ENCODE measurements around the gene CA11. TPM values are rescaled to one million over a fixed set of nuclear protein-coding genes. Genes with fewer than 3 reads are reported as not detected.

CA11 gene
- total RNA-seq, 2 experiments from 2014 or later, result 11.1 to 13.0 TPM

- Mint-ChIP-seq H3K36me3 (ENCODE audit: low read depth) (peaks cover 11% of the 10 kb centered on the region), H3K4me1 (ENCODE audit: low read depth) (peaks cover 41% of the 10 kb centered on the region), H3K4me3 (no peak overlapping the region), H3K27me3 (no peaks in the 10 kb centered on the region), H3K9me3 (no peaks in the 10 kb centered on the region), H3K27ac (peak overlapping the region; percentile 71)
- ChIA-PET CTCF (no interaction called here), POLR2A (interaction anchor here (1.5 to 9.6 kb wide), 2 partner anchors 8 to 15 kb away, joined by 4 to 154 read pairs; partner anchors contain the start of genes FAM83E, RPL18 and SPHK2)
- no peak for TF ChIP-seq CTCF (IDR thresholded peaks at IDR 0.05)
- intact Hi-C loops (cut with micrococcal nuclease), result no loop called here
- DNase-seq (no peak), ATAC-seq (no peak)
These were observed 18.1 kb downstream of the CA11 start for GRCh38 chr19:48627865-48628314.

DNA sequence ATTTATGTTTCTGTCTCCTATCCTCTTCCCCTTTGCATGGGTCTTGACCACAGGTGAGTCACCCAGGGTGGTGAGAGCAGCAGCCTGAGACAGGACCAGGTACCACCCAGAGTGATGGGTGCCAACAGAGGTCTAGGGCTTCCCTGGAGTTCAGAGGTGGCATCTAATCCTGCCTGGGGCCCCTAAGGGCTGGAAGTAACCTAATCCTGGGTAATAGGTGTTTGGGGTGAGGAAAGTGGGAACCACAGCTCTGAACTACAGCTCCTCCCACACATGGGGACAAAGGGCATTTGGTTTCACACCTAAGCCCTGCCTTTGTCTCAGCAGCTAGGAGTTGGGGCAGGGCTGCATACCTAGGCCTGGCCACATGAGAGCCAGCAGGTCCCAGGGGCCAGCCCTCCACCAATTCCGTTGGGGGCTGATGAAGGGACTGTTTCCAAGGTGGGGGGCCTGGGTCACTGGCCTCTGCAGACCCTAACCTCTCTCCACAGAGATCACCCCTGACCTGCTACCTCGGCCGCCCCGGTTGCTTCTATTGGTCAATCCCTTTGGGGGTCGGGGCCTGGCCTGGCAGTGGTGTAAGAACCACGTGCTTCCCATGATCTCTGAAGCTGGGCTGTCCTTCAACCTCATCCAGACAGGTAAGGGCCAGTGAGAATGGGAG lies 18.7 kb downstream of the CA11 start:
- Mint-ChIP-seq H3K4me3 (no peak overlapping the region), H3K36me3 (ENCODE audit: low read depth) (peaks cover 13% of the 10 kb centered on the region), H3K27ac (peak overlapping the region; percentile 71), H3K9me3 (no peaks in the 10 kb centered on the region), H3K27me3 (no peaks in the 10 kb centered on the region), H3K4me1 (ENCODE audit: low read depth) (peaks cover 38% of the 10 kb centered on the region)
- ATAC-seq (peak; percentile 43), DNase-seq (peak; percentile 75)
- CTCF ChIA-PET, result no interaction called here
- POLR2A ChIA-PET, result interaction anchor here (0.6 to 9.6 kb wide), 3 partner anchors 8 to 14 kb away, joined by 4 to 154 read pairs (median 4); partner anchors contain the start of genes FAM83E, RPL18 and SPHK2
- intact Hi-C loops (cut with micrococcal nuclease), result no loop called here
- no peak for TF ChIP-seq CTCF (IDR thresholded peaks at IDR 0.05)

GRCh38 chr19:48625891-48626327 lies 20.1 kb downstream of the CA11 start:
- ATAC-seq, result no peak
- no peak for TF ChIP-seq CTCF (IDR thresholded peaks at IDR 0.05)
- ChIA-PET CTCF (no interaction called here), POLR2A (interaction anchor here (9.6 kb wide), 1 partner anchor 6 kb away, joined by 154 read pairs; the partner anchor contains the start of genes FAM83E, RPL18 and SPHK2)
- H3K27me3 Mint-ChIP-seq, result no peaks in the 10 kb centered on the region
- H3K4me3 Mint-ChIP-seq, result no peak overlapping the region
- no peak for DNase-seq
- H3K4me1 Mint-ChIP-seq (ENCODE audit: low read depth), result peaks cover 41% of the 10 kb centered on the region
- no peaks in the 10 kb centered on the region for H3K9me3 Mint-ChIP-seq
- peaks cover 20% of the 10 kb centered on the region for H3K36me3 Mint-ChIP-seq (ENCODE audit: low read depth)
- no peak overlapping the region for H3K27ac Mint-ChIP-seq
- intact Hi-C loops (cut with micrococcal nuclease), result no loop called here

DNA sequence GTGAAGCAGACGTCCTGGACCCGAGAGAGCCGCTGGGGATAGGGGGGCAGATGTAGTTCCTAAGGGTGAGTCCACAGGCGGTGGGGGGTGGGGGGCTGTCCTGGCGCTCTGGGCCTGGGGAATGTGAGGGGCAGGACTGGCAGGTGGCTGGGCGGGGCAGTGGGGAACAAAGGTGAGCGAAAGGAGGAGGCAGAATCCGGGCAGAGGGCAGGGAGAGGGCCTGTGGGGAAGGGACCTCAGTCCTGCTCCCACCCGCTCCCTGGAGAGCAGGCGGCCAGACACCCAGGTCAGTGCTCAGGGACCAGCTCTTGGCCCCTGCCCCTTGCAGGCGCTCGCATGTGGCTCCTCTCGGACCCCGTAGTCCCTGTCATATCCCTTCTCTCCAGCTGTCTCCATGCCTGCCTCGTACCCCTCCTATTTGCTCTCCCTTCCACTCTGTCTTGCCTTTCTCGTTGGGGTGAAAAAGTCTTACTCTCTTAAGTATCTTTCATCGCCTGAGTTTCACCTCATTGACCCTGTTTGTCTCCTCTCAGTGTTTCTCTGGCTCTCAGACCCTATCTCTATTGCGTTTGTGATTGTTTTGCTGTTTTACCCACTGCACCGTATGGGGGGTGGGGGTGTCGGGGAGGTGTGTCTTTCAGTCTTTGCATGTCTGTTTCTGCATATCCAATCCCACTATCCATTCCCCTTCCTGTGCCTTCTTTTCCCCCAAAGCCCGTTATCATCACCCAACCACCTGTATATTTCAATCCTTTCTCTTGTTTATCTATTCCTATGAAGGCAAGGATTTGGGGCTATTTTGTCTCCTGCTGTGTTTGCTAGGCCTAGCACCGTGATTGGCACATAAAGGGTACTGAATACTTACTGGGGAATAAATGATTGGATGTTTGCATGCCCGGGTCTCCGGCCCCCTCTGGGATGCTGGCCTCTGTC lies 20.9 kb downstream of the CA11 start:
- CTCF ChIA-PET, result no interaction called here
- DNase-seq, result no peak
- Mint-ChIP-seq H3K9me3 (no peaks in the 10 kb centered on the region), H3K27me3 (no peaks in the 10 kb centered on the region), H3K27ac (peak overlapping the region; percentile 91), H3K4me1 (ENCODE audit: low read depth) (peaks cover 41% of the 10 kb centered on the region), H3K36me3 (ENCODE audit: low read depth) (peaks cover 22% of the 10 kb centered on the region), H3K4me3 (peak overlapping the region; percentile 73)
- no peak for TF ChIP-seq CTCF (IDR thresholded peaks at IDR 0.05)
- POLR2A ChIA-PET, result interaction anchor here (10.8 kb wide), 1 partner anchor 5 kb away, joined by 154 read pairs; no protein-coding TSS in a partner anchor
- ATAC-seq, result no peak
- intact Hi-C loops (cut with micrococcal nuclease), result no loop called here
